GM20431 (cell line): ENCODE measurements around the gene TMEM164.

Source experiments
- in situ Hi-C: fragments of 300-500 bp; cut with MseI, MboI; formaldehyde crosslinking; loops from one replicate; pipeline ENCODE4 v1.15.0; 2020; ENCODE audit warnings: low sequenced_read_pairs; ENCODE audit not compliant: unreplicated experiment

The TMEM164 gene

GRCh38 chrX:110181459-110182137, 178.7 kb downstream of the TMEM164 start:
- in situ Hi-C loops, result no loop called here

GRCh38 chrX:110182362-110182761, 179.4 kb downstream of the TMEM164 start:
- in situ Hi-C loops, result no loop called here

- in situ Hi-C loops, result no loop called here
Measured at GRCh38 chrX:110182865-110183264, 180.0 kb downstream of the TMEM164 start.

- in situ Hi-C loops, result no loop called here
Measured at GRCh38 chrX:110183314-110183713, 180.4 kb downstream of the TMEM164 start.

- in situ Hi-C loops, result no loop called here
Measured at GRCh38 chrX:110188701-110189558, 186.0 kb downstream of the TMEM164 start.

DNA sequence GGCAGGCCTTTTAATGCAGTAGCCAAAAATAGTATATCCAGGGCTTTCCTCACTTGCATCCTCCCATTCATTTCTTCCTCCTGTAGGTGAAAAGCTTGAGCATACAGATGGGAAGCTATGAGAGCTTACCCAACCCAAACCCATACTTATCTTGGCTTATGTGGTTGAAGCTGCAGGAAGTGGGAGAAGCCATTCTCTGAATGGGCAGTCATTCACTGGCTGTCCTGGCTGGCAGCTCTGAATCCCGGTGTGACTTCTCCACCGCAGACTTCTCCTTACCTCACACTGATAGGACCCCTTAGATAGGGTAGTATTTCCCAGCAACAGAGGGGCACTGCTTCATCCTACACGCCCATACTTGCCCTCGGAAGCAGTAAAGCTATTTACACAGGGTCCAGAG, 189.6 kb downstream of the TMEM164 start:
- in situ Hi-C loops, result no loop called here

GRCh38 chrX:110194977-110195376, 192.1 kb downstream of the TMEM164 start:
- in situ Hi-C loops, result no loop called here

GRCh38 chrX:110201799-110202198, 198.9 kb downstream of the TMEM164 start:
- in situ Hi-C loops, result no loop called here

- in situ Hi-C loops, result no loop called here
Measured at GRCh38 chrX:110204986-110205385, 202.1 kb downstream of the TMEM164 start.

DNA sequence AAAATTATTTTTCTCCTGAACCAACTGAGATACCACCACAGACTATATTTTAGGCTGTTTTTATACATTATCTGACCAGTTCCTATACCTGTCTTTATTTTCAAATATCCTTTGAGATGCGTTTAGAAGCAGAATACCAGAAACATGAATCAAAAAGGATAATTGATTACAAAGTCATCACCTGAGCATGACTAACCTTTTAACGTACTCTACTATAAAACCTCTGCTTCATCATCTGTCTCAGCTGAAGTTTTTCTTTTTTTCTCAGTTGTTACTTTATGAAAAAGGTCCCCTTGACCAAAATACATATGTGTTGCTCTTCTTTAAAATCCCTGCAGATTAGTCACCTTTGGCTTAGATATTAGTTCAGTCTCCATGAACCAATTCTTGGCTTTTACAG, 205.2 kb downstream of the TMEM164 start:
- in situ Hi-C loops, result no loop called here

- in situ Hi-C loops, result no loop called here
Measured at GRCh38 chrX:110210417-110211139, 207.7 kb downstream of the TMEM164 start.

DNA sequence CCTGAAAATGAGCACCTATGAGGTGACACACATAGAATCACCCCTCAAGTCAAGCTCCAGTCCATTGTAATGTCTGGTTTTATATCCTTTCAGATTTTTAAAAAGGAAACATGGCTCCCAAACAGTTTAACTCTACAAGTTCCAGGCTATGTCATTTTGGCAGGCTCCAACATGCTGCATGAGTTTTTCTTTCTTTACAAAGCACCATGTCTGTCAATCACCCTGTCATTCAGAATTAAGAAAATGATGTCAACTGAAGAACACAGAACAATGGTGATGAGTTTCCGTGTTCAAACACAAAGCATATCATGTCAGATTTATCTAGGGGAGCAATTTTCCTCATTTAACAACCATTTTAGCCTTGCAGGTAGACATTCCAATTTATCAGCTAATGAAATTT, 208.4 kb downstream of the TMEM164 start:
- in situ Hi-C loops, result no loop called here

DNA sequence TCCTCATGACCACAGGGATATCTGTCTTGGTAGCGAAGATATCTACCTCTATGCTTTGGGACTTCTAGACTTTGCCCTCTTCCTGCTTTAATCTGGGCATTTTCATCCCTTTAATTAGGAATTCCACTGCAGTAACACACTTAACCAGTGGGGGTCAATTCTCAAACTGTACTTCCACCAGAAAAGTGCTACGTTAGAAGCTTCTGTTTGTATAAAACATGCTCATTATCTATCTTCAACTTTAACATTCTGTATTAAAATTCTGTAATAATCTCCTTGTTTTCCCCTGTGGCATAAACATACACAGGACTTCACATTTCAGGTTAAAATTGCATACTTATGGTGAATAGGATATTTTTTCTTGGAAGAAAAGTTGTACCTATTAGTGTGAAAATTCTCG, 209.4 kb downstream of the TMEM164 start:
- in situ Hi-C loops, result no loop called here

- in situ Hi-C loops, result no loop called here
Measured at GRCh38 chrX:110213183-110213582, 210.3 kb downstream of the TMEM164 start.

- in situ Hi-C loops, result no loop called here
Measured at GRCh38 chrX:110214684-110215083, 211.8 kb downstream of the TMEM164 start.

- in situ Hi-C loops, result no loop called here
Measured at GRCh38 chrX:110215411-110215810, 212.5 kb downstream of the TMEM164 start.

- in situ Hi-C loops, result no loop called here
Measured at GRCh38 chrX:110216027-110216426, 213.1 kb downstream of the TMEM164 start.

GRCh38 chrX:110218591-110218990, 215.7 kb downstream of the TMEM164 start:
- in situ Hi-C loops, result no loop called here

GRCh38 chrX:110219920-110220319, 217.0 kb downstream of the TMEM164 start:
- in situ Hi-C loops, result no loop called here

- in situ Hi-C loops, result no loop called here
Measured at GRCh38 chrX:110222497-110223257, 219.8 kb downstream of the TMEM164 start.
